Epithelial cell of proximal tubule (primary cell): ENCODE data around the gene UNC13A. TPM values are rescaled to one million over a fixed set of nuclear protein-coding genes. Genes with fewer than 3 reads are reported as not detected.

Source experiments
- DNase-seq: peaks from one replicate; pipeline ENCODE4 v3.0.0-alpha.2; 2011; ENCODE audit warnings: low read depth
- H3K4me3 ChIP-seq: 2 replicates; pipeline ENCODE4 v1.5.1; 2011; ENCODE audit warnings: low read depth, mild to moderate bottlenecking, low read length
- CTCF ChIP-seq: conservative IDR thresholded peaks from 2 replicates; pipeline ENCODE4 v1.5.1; 2012; ENCODE audit warnings: low read depth, mild to moderate bottlenecking, low read length
- total RNA-seq: library from RNA; depleted of rRNA; stranded (reverse); fragments of >200 nt; gene quantifications from 2 replicates; pipeline ENCODE4 v1.2.3, GENCODE V29; 2015

The UNC13A gene
- total RNA-seq, 1 donor from 2014 or later = 0.06 TPM

GRCh38 chr19:17647071-17648020, 40.8 kb downstream of the UNC13A start:
- no peak for TF ChIP-seq CTCF
- no peak overlapping the region for H3K4me3 ChIP-seq
- no peak for DNase-seq

DNA sequence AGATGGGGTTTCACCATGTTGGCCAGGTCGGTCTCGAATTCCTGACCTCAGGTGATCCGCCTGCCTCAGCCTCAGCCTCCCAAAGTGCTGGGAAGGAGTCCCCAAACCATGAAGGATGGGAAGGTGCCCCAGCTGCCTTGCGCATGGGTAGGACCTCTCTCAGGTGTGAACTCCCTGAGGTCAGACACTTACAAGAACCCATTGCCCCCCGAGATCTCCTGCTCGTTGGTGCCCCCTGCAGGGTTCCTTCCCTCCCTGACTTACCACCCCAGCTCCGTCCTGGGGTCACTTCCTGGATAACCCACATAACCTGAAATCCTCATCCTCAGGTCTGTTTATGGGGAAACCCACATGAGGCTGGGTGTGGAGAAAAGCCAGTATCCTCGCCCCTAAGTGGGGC, 41.7 kb downstream of the UNC13A start:
- no peak overlapping the region for H3K4me3 ChIP-seq
- TF ChIP-seq CTCF = no peak
- no peak for DNase-seq

DNA sequence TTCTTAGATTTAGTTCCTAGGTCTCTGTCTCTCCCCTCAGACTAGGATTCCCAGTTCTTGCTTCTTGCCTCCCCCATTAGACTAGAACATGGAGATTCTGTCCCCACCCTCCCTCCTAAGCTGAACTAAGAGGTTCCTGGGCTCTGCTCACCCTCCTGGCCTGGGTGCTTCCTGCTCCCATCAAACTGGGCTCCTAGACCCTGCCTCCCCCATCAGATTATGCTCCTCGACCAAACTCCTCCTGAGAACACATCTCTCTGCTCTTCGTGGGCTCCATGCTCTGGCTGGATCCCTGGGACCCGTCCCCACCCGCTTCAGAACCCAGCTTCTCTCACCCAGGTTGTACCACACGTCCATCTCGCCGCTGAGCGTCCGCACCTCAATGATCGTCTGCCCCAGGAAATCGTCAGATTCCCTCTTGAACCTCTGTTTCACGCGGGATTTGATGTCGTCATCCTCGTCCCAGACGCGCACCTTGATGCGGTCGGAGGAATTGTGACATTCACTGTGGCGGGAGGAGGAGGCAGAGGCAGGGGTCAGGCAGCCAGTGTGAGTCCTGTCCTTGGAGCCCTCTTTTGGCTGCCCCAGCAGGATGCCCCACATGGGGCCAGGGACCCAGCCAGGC, 42.7 kb downstream of the UNC13A start:
- no peak for DNase-seq
- no peak overlapping the region for H3K4me3 ChIP-seq
- TF ChIP-seq CTCF = no peak

DNA sequence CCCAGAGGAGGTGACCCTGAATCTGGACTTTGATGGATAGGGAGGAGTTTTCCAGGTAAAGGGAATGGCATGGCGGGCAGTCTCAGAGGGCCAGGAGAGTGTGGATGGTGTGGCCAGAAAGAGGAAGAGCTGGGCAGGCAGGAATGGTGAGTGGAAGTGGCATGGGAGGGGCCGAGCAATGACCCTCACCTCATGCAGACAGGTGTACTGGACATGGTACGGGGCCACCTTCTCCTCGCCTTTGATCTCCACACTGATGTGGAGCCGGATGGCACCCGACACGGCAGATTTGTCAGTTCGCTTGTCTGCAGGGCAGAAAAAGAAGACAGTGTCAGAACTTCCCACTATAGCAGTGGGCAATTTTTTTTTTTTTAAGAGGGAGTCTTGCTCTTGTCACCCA, 45.5 kb downstream of the UNC13A start:
- TF ChIP-seq CTCF = no peak

DNA sequence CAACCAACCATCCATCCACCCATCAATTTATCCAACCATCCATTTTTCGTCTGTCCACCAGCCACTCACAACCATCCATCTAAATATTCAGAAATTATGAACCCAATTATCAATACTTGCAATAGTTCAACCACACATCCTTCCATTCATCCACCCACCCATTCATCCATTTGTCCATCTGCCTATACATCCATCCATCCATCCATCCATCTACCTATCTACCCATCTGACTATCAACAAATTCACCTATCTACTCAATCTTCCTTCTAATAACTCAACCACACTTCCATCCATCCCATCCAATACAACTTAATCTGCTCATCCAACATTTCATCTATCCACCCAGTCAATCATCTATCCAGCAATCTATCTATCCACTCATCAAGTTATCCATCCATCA, 46.3 kb downstream of the UNC13A start:
- H3K4me3 ChIP-seq = no peak overlapping the region
- DNase-seq = no peak

More for the DNA sequence above, 45.5 kb downstream of the UNC13A start:
- no peak overlapping the region for H3K4me3 ChIP-seq
- DNase-seq = no peak

GRCh38 chr19:17641181-17641580, 47.0 kb downstream of the UNC13A start:
- DNase-seq = no peak
- TF ChIP-seq CTCF = no peak
- no peak overlapping the region for H3K4me3 ChIP-seq

More for the DNA sequence above, 46.3 kb downstream of the UNC13A start:
- no peak for TF ChIP-seq CTCF
